Activated B cell treated with CpG ODN at 0.5 μM for 24 hours (primary cell): ENCODE data around the gene LCN6. TPM values are rescaled to one million over a fixed set of nuclear protein-coding genes. Genes with fewer than 3 reads are reported as not detected.

Source experiments
- ATAC-seq: fragments of 200-7000 bp; cut with Tn5 transposase; one replicate; pipeline ENCODE4 v1.10.0; 2021; ENCODE audit warnings: low read depth, mild to moderate bottlenecking, moderate library complexity
- CTCF ChIA-PET: fragments of 350-600 bp; sonication (Branson Sonifier 250); formaldehyde crosslinking; loops from one replicate; lab custom pipeline; 2021; ENCODE audit warnings: antibody characterized with exemption; lab: Charles Lee
- POLR2A ChIA-PET: fragments of 350-600 bp; sonication (Branson Sonifier 250); formaldehyde crosslinking; loops from one replicate; lab custom pipeline; 2021; ENCODE audit warnings: antibody characterized with exemption; lab: Charles Lee
- DNase-seq: peaks from one replicate; pipeline ENCODE4 v3.0.0; 2022
- H3K27ac Mint-ChIP-seq: one replicate; pipeline ENCODE4 v1.8.0; 2020; ENCODE audit warnings: mixed read lengths
- H3K27me3 Mint-ChIP-seq: one replicate; pipeline ENCODE4 v1.8.0; 2021; ENCODE audit warnings: mixed read lengths
- H3K36me3 Mint-ChIP-seq: one replicate; pipeline ENCODE4 v1.8.0; 2021; ENCODE audit warnings: low read depth, mixed read lengths
- H3K4me1 Mint-ChIP-seq: one replicate; pipeline ENCODE4 v1.8.0; 2021; ENCODE audit warnings: mixed read lengths
- H3K4me3 Mint-ChIP-seq: one replicate; pipeline ENCODE4 v1.8.0; 2020; ENCODE audit warnings: mild to moderate bottlenecking, mixed read lengths
- H3K9me3 Mint-ChIP-seq: one replicate; pipeline ENCODE4 v1.8.0; 2020; ENCODE audit warnings: mixed read lengths
- intact Hi-C: fragments of 100-400 bp; cut with micrococcal nuclease; formaldehyde crosslinking; loops from one replicate; pipeline ENCODE4 v1.15.1; 2024
- total RNA-seq: library from RNA; stranded (reverse); gene quantifications from 2 replicates; pipeline ENCODE4 v1.2.3, GENCODE V29; 2022
- TF ChIP-seq, protein P1 (sequence below): fragments of 200-600 bp; IDR thresholded peaks from one replicate; pipeline ENCODE4 v1.8.0; 2022; ENCODE audit warnings: antibody characterized with exemption, mild to moderate bottlenecking

LCN6 gene
- total RNA-seq, 1 donor from 2014 or later = not detected

DNA sequence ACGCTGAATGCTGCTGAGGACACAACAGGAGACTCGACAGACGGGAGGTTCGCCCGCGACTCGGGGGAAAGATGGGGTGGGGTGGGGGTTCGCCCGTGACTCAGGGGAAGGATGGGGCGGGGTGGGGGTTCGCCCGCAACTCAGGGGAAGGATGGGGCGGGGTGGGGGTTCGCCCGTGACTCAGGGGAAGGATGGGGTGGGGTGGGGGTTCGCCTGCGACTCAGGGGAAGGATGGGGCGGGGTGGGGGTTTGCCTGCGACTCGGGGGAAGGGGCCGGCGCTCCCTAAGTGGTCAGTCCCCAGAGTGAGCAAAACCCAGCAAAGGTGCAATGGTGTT lies 2.2 kb downstream of the LCN6 start:
- ChIA-PET POLR2A (interaction anchor here (1.0 to 7.6 kb wide), 2 partner anchors 12 to 17 kb away, joined by 3 to 112 read pairs; partner anchors contain the start of gene LCN8), CTCF (no interaction called here)
- H3K36me3 Mint-ChIP-seq = peaks cover 2% of the 10 kb centered on the region
- no peak overlapping the region for H3K27ac Mint-ChIP-seq
- no peak overlapping the region for H3K4me3 Mint-ChIP-seq
- H3K27me3 Mint-ChIP-seq = no peaks in the 10 kb centered on the region
- no peaks in the 10 kb centered on the region for H3K9me3 Mint-ChIP-seq
- H3K4me1 Mint-ChIP-seq = peaks cover 65% of the 10 kb centered on the region
- intact Hi-C loops = no loop called here
- ATAC-seq (no peak), DNase-seq (no peak)
- TF ChIP-seq, protein P1, sequence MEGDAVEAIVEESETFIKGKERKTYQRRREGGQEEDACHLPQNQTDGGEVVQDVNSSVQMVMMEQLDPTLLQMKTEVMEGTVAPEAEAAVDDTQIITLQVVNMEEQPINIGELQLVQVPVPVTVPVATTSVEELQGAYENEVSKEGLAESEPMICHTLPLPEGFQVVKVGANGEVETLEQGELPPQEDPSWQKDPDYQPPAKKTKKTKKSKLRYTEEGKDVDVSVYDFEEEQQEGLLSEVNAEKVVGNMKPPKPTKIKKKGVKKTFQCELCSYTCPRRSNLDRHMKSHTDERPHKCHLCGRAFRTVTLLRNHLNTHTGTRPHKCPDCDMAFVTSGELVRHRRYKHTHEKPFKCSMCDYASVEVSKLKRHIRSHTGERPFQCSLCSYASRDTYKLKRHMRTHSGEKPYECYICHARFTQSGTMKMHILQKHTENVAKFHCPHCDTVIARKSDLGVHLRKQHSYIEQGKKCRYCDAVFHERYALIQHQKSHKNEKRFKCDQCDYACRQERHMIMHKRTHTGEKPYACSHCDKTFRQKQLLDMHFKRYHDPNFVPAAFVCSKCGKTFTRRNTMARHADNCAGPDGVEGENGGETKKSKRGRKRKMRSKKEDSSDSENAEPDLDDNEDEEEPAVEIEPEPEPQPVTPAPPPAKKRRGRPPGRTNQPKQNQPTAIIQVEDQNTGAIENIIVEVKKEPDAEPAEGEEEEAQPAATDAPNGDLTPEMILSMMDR = no peak

DNA sequence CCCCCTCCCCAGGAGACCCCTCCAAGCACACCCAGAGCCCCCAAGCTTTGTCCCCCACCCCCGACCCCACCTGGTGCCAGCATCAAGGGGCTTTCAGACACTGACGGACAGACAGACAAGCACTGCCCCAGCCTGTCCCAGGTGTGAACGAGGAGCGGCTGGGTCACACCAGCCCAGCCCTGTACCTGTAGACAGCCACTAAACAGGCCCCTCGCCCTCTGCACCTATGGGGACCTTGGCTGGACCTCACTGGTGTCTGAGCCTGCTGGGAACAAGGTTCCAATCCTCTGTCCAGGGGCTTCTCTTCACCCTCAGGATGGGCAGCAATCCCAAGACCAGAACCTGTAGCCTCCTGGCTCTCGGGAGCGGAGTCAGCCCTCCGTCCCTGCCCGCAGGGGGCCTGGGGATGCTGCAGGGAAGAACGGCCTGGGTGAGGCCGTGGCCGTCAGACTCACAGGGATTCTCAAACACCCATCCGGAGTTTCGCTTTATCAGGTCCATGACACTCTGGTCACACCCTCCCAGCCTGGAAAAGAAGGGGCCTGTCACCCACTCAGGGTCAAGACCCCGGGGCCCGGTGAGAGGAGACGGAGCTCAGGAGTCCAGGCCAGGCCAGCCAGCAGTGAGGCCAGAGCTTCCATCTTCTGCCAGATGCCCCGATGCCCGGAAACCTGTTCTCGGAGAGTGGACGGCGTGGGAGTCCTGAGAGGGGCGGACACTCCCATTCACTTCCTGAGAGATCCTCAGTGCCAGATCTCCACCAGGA lies 2.8 kb downstream of the LCN6 start:
- intact Hi-C loops = no loop called here
- H3K9me3 Mint-ChIP-seq = no peaks in the 10 kb centered on the region
- no peak for DNase-seq
- H3K4me3 Mint-ChIP-seq = no peak overlapping the region
- TF ChIP-seq, protein P1 = no peak
- H3K36me3 Mint-ChIP-seq = peaks cover 2% of the 10 kb centered on the region
- CTCF ChIA-PET = no interaction called here
- peaks cover 64% of the 10 kb centered on the region for H3K4me1 Mint-ChIP-seq
- POLR2A ChIA-PET = interaction anchor here (0.8 to 7.6 kb wide), 4 partner anchors 12 to 45 kb away, joined by 3 to 112 read pairs (median 20); partner anchors contain the start of gene LCN8
- ATAC-seq = no peak
- H3K27me3 Mint-ChIP-seq = no peaks in the 10 kb centered on the region
- H3K27ac Mint-ChIP-seq = no peak overlapping the region

DNA sequence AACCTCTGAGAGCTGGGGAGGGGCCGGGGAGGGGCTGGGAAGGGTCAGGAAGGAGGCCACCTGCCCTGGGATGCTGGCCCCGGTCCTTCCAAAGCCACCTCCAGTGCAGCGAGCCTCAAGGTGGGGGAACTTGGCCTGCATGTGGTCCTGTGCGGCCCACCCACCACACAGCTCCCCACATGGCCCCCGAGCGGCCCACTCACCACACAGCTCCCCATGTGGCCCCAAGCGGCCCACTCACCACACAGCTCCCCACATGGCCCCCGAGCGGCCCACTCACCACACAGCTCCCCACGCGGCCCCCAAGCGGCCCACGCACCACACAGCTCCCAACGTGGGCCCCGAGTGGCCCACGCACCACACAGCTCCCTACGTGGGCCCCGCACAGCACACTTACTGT lies 3.6 kb downstream of the LCN6 start:
- Mint-ChIP-seq H3K27ac (no peak overlapping the region), H3K36me3 (peaks cover 2% of the 10 kb centered on the region), H3K27me3 (no peaks in the 10 kb centered on the region), H3K9me3 (no peaks in the 10 kb centered on the region), H3K4me1 (peaks cover 61% of the 10 kb centered on the region), H3K4me3 (no peak overlapping the region)
- ChIA-PET POLR2A (interaction anchor here (0.8 to 7.6 kb wide), 3 partner anchors 13 to 44 kb away, joined by 5 to 112 read pairs (median 36); partner anchors contain the start of gene LCN8), CTCF (no interaction called here)
- intact Hi-C loops = no loop called here
- DNase-seq (no peak), ATAC-seq (no peak)
- TF ChIP-seq, protein P1 = no peak

DNA sequence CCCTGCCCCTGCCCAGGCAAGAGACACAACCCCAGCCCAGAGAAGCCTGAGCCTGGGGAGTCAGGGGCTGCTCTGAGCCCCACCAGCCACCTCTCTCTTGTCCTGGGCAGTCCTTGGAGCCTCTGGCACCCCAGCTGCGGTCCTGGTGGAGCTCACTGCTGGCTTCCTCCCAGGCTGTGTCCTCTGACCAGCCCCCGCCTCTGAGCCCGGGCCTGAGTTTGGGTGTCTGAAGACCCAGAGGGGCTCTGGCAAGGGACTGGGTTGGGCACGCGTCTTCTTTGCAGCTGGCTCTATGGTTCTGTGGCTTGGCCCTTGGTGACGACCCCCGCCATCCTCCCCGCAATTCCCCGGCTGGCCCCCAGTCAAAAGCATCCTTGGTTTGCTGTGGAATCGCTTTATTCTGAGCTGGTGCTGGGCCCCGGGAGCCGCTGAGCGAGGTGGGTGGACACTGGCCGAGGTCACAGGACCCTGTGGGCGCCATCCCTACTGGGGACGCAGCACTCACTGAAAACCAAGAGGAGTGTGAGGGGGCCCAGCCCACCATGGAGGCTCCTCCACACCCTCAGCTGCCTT lies 4.6 kb downstream of the LCN6 start:
- intact Hi-C loops = no loop called here
- TF ChIP-seq, protein P1 = no peak
- CTCF ChIA-PET = interaction anchor here (0.7 kb wide), 1 partner anchor 16 kb away, joined by 3 read pairs; no protein-coding TSS in a partner anchor
- POLR2A ChIA-PET = interaction anchor here (0.7 to 4.4 kb wide), 3 partner anchors 14 to 16 kb away, joined by 3 to 86 read pairs (median 36); partner anchors contain the start of gene LCN8
- H3K36me3 Mint-ChIP-seq = peaks cover 12% of the 10 kb centered on the region
- H3K27ac Mint-ChIP-seq = no peak overlapping the region
- peaks cover 56% of the 10 kb centered on the region for H3K4me1 Mint-ChIP-seq
- no peaks in the 10 kb centered on the region for H3K27me3 Mint-ChIP-seq
- no peaks in the 10 kb centered on the region for H3K9me3 Mint-ChIP-seq
- no peak for DNase-seq
- ATAC-seq = no peak
- H3K4me3 Mint-ChIP-seq = no peak overlapping the region
